Left lobe of liver (tissue), 2 donors: ENCODE measurements around the gene HMGB3. TPM values are rescaled to one million over a fixed set of nuclear protein-coding genes. Genes with fewer than 3 reads are reported as not detected.
"Not testable (repeated sequence)": the region's sequence is repeated elsewhere in the genome, so short reads cannot be mapped to it uniquely, and the experiment has no call there.

Experiments used
- ATAC-seq: fragments of 200-7000 bp; cut with Tn5 transposase; one replicate; pipeline ENCODE4 v1.9.1; 2020; ENCODE audit warnings: mild to moderate bottlenecking, moderate library complexity
- DNase-seq: peaks from one replicate; pipeline ENCODE4 v3.0.0-alpha.2; 2020; ENCODE audit warnings: low spot score
- total RNA-seq: library from RNA; stranded (reverse); gene quantifications from one replicate; pipeline ENCODE4 v1.2.1, GENCODE V29; 2021
- donor health status: DM: no; HTN: no; CAD: no; lungs with moderate emphysema.
- donor health status: DM: no; HTN: yes; CAD: no.

HMGB3 gene
- total RNA-seq: 33.0 TPM

- DNase-seq (peak; percentile 87), ATAC-seq (peak; percentile 98)
These were observed at the start of gene HMGB3 for GRCh38 chrX:150982788-150983520. Gene HMGB3 (plus strand): TSS chrX:150983335. CDS start chrX:150985600, 2,265 bp downstream.

GRCh38 chrX:150933945-150934350 lies 49.2 kb upstream of the HMGB3 start:
- ATAC-seq (no peak), DNase-seq (no peak)

- DNase-seq (no peak), ATAC-seq (no peak)
These were observed 48.7 kb upstream of the HMGB3 start for GRCh38 chrX:150934453-150934852.

- DNase-seq (no peak), ATAC-seq (no peak)
These were observed 47.7 kb upstream of the HMGB3 start for GRCh38 chrX:150935467-150935866.

- DNase-seq: no peak
- ATAC-seq: no peak
These were observed 46.6 kb upstream of the HMGB3 start for GRCh38 chrX:150936556-150936955.

GRCh38 chrX:150940844-150941495 lies 42.2 kb upstream of the HMGB3 start:
- DNase-seq (peak; percentile 66), ATAC-seq (peak; percentile 98)

GRCh38 chrX:150941580-150941979 lies 41.6 kb upstream of the HMGB3 start:
- ATAC-seq (no peak), DNase-seq (no peak)

GRCh38 chrX:150942942-150943594 lies 40.1 kb upstream of the HMGB3 start:
- no peak for DNase-seq
- ATAC-seq: no peak

- ATAC-seq (no peak), DNase-seq (no peak)
These were observed 38.9 kb upstream of the HMGB3 start for GRCh38 chrX:150944233-150944632.

GRCh38 chrX:150954951-150955350 lies 28.2 kb upstream of the HMGB3 start:
- no peak for ATAC-seq
- no peak for DNase-seq

- DNase-seq (no peak), ATAC-seq (no peak)
These were observed 27.5 kb upstream of the HMGB3 start for GRCh38 chrX:150955590-150955989.

GRCh38 chrX:150958177-150958576 lies 25.0 kb upstream of the HMGB3 start:
- no peak for ATAC-seq
- DNase-seq: no peak

- no peak for ATAC-seq
These were observed 23.6 kb upstream of the HMGB3 start for GRCh38 chrX:150959557-150959956.

GRCh38 chrX:150961631-150962030 lies 21.5 kb upstream of the HMGB3 start:
- ATAC-seq (no peak), DNase-seq (no peak)

More at GRCh38 chrX:150959557-150959956, 23.6 kb upstream of the HMGB3 start:
- DNase-seq: no peak

GRCh38 chrX:150964416-150964815 lies 18.7 kb upstream of the HMGB3 start:
- ATAC-seq, DNase-seq: not testable (repeated sequence)

- DNase-seq (peak; percentile 66), ATAC-seq (peak; percentile 86)
These were observed 16.9 kb upstream of the HMGB3 start for GRCh38 chrX:150966235-150966634.

- DNase-seq: no peak
- peak; percentile 51 for ATAC-seq
These were observed 16.4 kb upstream of the HMGB3 start for GRCh38 chrX:150966742-150967141.

- DNase-seq (peak; percentile 70), ATAC-seq (peak; percentile 85)
These were observed 15.3 kb upstream of the HMGB3 start for GRCh38 chrX:150967786-150968185.

GRCh38 chrX:150968862-150969720 lies 14.0 kb upstream of the HMGB3 start:
- DNase-seq (no peak), ATAC-seq (no peak)

GRCh38 chrX:150972450-150972849 lies 10.7 kb upstream of the HMGB3 start:
- ATAC-seq (no peak), DNase-seq (no peak)
